Measurements from ENCODE around the gene CYTH3. TPM values are rescaled to one million over a fixed set of nuclear protein-coding genes. Genes with fewer than 3 reads are reported as not detected.

Gene CYTH3
- total and polyA plus RNA-seq, 2 donors (not counting 3 experiments of a cell fraction or from before 2014, with no cell fraction given), result 8.6 to 11.2 TPM

GRCh38 chr7:6172910-6173295 is 99.5 kb downstream of the CYTH3 start:
- TF ChIP-seq POLR2AphosphoS5 (IDR thresholded peaks at IDR 0.05; ENCODE audit: insufficient read depth, low read depth, low read length) (no peak), MYC (IDR thresholded peaks at IDR 0.05; ENCODE audit: low read depth, low read length) (no peak), GATA2 (IDR thresholded peaks at IDR 0.05; ENCODE audit: insufficient read depth, insufficient read length, low read depth, low read length) (no peak), FOS (IDR thresholded peaks at IDR 0.05; ENCODE audit: borderline replicate concordance, insufficient read depth, low read length) (no peak), MAX (IDR thresholded peaks at IDR 0.05; ENCODE audit: insufficient read depth, insufficient read length) (no peak), EZH2 (IDR thresholded peaks at IDR 0.05; ENCODE audit: borderline replicate concordance, low read depth, low read length, severe bottlenecking) (no peak), JUN (IDR thresholded peaks at IDR 0.05; ENCODE audit: borderline replicate concordance, insufficient read depth, insufficient read length, low read depth) (no peak), POLR2A (IDR thresholded peaks at IDR 0.05; ENCODE audit: low read depth, low read length) (no peak), CTCF (IDR thresholded peaks at IDR 0.05; ENCODE audit: extremely low read depth in 1 of 2, insufficient read depth in 1 of 2, low read depth in 1 of 2, low read length in 2 of 2) (no peak)
- no peak overlapping the region for H3K27ac ChIP-seq (ENCODE audit: insufficient read depth, low read depth, low read length)
- FAIRE-seq (no peak), DNase-seq (ENCODE audit: low read depth, low spot score) (no peak)
- no peaks in the 10 kb centered on the region for H3K27me3 ChIP-seq (ENCODE audit: control insufficient read depth in 2 of 2, insufficient read depth in 2 of 2, low read length in 2 of 2)
- no peaks in the 10 kb centered on the region for H3K79me2 ChIP-seq (ENCODE audit: control insufficient read depth, insufficient read depth, low read length)
- no peak overlapping the region for H3K9ac ChIP-seq (replicated peaks; ENCODE audit: extremely low read depth, insufficient read depth, low read length)
- H3K9me1 ChIP-seq (replicated peaks; ENCODE audit: control insufficient read depth, extremely low read depth, insufficient read depth, low read length), result no peaks in the 10 kb centered on the region
- peaks cover 4% of the 10 kb centered on the region for H3K4me1 ChIP-seq (ENCODE audit: control insufficient read depth, extremely low read depth, insufficient read depth, low read length)
- no peaks in the 10 kb centered on the region for H4K20me1 ChIP-seq (replicated peaks; ENCODE audit: control insufficient read depth, extremely low read depth, insufficient read depth, low read length)
- H3K9me3 ChIP-seq (replicated peaks; ENCODE audit: control insufficient read depth, insufficient read depth, low read length), result no peaks in the 10 kb centered on the region
- H3K4me2 ChIP-seq (ENCODE audit: insufficient read depth, low read length), result no peak overlapping the region
- BruUV-seq (replicated peaks), result no TSS peak
- intact Hi-C loops (cut with micrococcal nuclease), result no loop called here
- POLR2A ChIA-PET, result no interaction called here
- dilution Hi-C loops (cut with MboI; ENCODE audit: extremely low pct_ligation_motif_present, low sequenced_read_pairs), result no loop called here
- no peak overlapping the region for H2AFZ ChIP-seq (ENCODE audit: low read depth, low read length)
- no peaks in the 10 kb centered on the region for H3K36me3 ChIP-seq (ENCODE audit: control insufficient read depth in 2 of 2, extremely low read depth in 1 of 2, insufficient read depth in 2 of 2, low read length in 2 of 2)
- H3K4me3 ChIP-seq (replicated peaks in 1 of 3; ENCODE audit: insufficient read depth in 1 of 3, low read depth in 1 of 3, low read length in 3 of 3), result no peak overlapping the region
- CTCF ChIA-PET, result interaction anchor here (1.4 to 1.8 kb wide), 2 partner anchors 13 to 151 kb away, joined by 3 to 9 read pairs; no protein-coding TSS in a partner anchor

Measured in endothelial cell of umbilical vein (primary cell).